ENCODE measurements around the gene JAZF1.

Gene JAZF1

GRCh38 chr7:28180364-28181147 is at the start of gene JAZF1:
JAZF1 (minus strand) TSS chr7:28180795.
- no peak for DNase-seq

- DNase-seq = no peak
These were observed 49.7 kb upstream of the JAZF1 start for GRCh38 chr7:28230261-28230660.

DNA sequence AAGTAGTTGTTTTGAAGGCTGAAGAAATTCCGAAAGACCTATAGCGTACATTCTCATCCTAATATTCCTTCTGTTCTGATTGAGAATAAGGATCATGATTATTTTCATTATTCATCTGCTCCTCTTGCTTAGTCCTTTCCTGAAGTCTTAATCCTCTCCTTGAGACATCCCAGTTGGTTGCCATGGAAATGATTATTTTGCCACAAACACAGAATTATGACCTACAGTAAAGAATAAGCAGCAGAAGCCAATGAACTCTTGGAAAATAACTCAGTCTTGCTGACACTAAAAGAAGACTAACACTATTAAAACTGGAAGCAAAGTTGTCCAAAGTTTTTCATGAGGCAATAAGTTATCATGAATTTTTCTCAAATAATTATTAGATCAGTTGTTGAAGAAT is 47.8 kb upstream of the JAZF1 start:
- DNase-seq = no peak

DNA sequence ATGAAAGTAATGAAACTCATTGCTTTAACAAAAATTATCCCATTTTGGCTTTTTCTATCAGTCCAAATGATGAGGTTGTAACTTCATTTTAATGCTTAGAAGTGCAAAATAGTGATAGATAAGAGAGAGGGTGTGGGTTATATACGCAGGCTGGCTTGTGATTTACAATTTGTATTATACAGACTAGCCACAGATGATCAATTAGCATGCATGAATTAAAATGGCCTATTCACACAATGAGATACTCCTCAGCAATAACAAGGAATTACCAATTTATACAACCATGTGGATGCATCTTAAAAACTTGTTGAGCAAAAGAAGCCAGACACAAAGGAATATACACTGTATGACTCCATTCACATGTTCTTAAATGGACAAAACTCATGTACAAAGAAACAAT is 45.4 kb upstream of the JAZF1 start:
- no peak for DNase-seq

DNA sequence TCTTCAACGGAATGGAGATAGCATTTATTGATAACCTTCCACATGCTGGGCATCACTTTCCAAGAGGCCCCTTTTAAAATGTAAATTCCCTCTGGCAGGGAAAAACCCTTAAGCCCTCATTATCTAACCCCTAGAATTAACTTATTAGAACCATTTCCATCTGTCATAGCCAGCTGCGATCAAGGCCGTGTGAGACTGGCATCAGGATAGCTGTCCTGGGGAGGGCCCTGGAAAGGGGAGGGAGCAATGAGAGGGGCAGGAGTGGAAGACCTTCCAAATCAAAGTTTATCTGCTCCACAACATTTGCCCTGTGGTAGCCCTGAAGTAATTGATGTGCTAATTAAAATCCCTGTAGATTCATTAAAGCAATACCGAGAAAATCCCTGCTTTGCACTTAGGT is 45.0 kb upstream of the JAZF1 start:
- DNase-seq = no peak

DNA sequence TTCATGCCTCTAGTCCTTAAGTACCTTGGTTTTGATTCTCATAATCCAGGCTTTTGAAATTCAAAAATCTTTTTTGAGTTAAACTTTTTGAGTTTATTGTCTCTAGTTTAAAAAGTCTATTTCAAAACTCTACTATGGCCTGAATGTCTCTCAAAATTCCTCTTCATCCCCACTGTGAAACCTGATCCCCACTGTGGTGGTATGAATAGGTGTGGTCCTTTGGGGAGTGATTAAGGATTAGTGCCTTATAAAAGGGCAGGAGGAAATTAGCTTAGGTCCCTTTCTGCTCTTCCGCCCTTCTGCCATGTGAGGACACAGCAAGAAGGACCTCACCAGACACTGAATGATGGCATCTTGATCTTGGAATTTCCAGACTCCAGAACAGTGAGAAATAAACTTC is 44.1 kb upstream of the JAZF1 start:
- no peak for DNase-seq

- DNase-seq = no peak
These were observed 43.6 kb upstream of the JAZF1 start for GRCh38 chr7:28224172-28224571.

DNA sequence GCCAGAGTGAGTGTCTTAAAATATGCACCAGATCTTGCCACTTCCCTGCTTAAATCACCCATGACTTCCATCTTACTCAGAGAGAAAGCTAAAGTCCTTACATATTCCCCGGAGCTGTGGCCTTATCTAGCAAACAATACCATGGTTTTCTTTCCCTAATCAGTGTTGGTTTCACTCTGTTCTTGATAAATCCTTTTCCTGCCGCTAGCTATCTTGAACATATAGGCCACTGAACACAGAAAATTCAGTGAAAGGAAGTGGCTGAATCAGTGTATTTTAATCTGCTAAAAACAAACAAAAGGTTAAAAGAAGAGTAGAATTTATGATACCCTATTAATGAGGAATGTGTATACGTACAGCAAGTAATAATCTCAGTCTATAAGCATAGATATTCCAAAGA is 42.0 kb upstream of the JAZF1 start:
- DNase-seq = no peak

- DNase-seq = no peak
These were observed 39.2 kb upstream of the JAZF1 start for GRCh38 chr7:28219793-28220192.

GRCh38 chr7:28217143-28217542 is 36.5 kb upstream of the JAZF1 start:
- no peak for DNase-seq

DNA sequence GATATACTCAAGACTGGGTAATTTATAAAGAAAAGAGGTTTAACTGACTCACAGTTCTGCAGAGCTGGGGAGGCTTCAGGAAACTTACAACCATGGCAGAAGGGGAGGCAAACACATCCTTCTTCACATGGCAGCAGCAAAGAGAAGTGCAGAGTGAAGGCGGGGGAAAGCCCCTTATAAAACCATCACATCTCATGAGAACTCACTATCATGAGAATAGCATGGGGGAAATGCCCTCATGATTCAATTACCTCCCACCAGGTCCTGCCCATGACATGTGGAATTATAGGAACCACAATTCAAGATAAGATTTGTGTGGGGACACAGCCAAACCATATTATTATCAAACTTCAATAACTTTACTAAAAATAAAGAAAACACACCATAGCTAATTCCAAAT is 30.4 kb upstream of the JAZF1 start:
- DNase-seq = no peak

DNA sequence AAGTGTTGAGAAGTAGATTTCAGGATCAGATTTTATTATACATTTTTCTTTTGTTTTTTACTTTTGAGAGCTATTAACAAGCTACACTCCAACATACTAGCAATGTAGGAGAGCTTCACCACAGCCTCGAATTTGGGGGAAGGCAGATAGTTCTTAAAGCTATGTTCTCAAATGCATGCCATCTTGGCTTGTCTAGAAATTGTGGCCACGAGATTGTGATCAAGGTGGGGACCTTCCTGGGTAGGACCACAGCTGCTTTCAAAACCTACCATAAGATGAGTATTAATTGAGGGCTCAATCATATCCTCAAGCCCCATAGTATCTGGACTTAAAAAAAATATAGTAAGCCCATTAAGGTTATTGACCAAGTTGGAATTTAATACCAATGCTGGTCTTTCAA is 27.9 kb upstream of the JAZF1 start:
- DNase-seq = no peak

DNA sequence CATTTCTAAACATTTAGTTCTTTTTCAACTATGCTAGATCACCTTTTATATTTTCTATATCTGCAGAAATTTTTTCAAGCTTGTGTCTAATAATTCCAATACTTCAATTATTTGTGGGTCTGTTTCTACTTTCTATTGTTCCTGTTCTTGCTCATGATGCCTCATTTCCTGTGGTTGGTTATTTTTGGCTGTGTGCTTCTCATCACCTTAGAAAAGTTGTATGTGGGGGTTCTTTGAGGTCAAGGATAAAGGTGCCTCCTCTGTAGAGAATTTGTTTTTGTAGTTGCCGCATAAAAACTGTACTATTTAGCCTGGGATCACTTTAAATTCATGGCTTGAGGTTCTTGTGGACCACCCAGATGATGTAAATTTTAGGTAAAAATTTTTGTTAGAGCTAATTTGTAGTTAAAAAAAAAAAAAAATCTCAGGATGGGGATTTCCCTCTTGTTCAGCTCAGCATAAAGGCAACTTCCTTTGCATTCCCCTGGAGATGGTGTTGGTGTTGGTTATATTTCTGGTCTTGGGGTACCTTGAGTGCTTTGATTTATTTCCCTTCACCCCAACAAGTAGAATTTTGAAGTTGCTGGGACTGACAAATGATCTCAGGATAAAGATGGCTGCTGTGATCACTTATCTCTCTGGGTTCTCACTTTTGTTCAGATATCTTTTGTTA is 27.0 kb upstream of the JAZF1 start:
- no peak for DNase-seq

GRCh38 chr7:28205506-28205905 is 24.9 kb upstream of the JAZF1 start:
- DNase-seq = no peak

- no peak for DNase-seq
These were observed 23.1 kb upstream of the JAZF1 start for GRCh38 chr7:28203508-28204240.

GRCh38 chr7:28202222-28202621 is 21.6 kb upstream of the JAZF1 start:
- DNase-seq = no peak

GRCh38 chr7:28201131-28201530 is 20.5 kb upstream of the JAZF1 start:
- no peak for DNase-seq

DNA sequence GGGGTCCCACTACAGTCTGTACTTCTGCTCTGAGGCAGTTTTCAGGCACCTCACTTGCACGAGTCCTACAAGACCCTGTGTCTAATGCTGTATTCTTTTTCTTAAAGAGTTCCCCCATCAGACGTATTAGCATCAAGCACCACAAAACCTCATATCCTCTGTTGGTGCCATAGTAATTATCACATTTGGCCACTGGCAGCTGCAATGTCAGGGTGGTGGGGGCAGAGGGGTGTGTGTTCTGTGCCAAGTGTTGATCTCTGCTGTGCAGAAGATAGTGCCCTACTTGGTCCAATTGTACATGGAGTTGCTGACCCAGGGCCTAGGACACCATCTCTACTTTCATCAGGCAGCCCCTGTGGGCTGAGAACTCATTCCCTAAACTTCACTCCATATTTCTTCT is 20.0 kb upstream of the JAZF1 start:
- DNase-seq = no peak

DNA sequence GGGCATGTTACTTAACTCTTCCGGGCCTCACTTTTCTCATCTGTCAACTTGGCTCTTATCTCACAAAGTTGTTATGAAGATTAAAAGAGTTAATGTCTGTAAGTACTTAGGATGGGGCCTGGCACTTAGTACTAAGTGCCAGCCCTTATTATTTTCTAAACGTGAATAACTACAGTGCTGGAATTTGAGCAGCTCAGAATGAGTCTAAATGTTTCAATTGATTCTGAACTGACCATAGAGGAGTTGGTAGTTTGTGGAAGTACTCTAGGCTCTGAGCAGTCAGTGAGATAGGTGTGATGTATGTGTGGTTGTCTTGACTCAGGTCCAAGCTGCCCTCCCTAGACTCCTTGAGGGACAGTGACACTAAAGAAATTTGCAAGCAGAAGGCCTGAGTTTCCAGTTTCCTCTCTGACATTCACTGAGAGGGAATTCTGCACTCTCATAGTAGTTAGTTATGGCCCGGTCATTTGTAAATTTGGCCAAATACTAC is 18.5 kb upstream of the JAZF1 start:
- DNase-seq = no peak

GRCh38 chr7:28195910-28196620 is 15.5 kb upstream of the JAZF1 start:
- no peak for DNase-seq

DNA sequence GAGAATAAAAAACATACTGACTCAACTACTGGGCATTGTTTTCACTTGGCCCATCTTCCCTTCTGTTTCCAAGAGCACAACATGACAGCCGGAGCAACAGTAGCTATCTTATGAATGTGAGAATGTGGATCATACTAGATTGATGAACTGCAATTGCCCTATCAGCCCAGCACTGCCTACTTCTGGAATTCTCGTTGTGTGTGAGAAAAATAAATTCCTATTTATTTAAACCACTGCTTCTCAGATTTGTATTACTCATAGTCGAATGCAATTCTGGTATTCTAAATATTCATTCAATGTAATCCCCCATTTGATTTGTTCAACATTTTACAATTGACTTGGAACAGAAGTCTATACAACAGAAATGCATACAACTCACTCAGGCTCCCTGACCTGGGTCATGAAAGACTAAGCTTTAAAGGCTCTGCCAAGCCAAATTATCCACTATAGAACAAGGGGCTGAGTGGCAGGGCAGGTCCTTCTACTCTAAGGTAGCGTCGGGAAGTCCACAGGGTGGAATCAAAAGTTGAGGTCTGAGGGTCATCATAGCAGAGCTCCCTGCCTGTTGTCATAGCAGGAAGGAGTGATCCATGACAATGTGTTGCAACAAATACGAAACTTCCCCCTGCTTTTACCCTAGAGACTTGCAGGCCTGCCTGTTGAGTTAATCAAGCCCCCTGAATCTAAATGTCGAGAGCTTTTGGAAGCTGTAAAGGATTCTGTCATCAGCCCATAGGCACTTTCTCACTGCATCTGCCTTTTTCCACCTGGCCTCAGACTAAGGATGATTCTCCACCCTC is 12.4 kb upstream of the JAZF1 start:
- no peak for DNase-seq

- DNase-seq = no peak
These were observed 11.2 kb upstream of the JAZF1 start for GRCh38 chr7:28191751-28192150.
